ENCODE measurements around the gene GRAMD2B. TPM values are rescaled to one million over a fixed set of nuclear protein-coding genes. Genes with fewer than 3 reads are reported as not detected.

GRAMD2B gene
- total and polyA plus RNA-seq, 2 of the 8 experiments (the other 6 are each of a cell fraction or from before 2014, with no cell fraction given), result 6.4 to 9.4 TPM

DNA sequence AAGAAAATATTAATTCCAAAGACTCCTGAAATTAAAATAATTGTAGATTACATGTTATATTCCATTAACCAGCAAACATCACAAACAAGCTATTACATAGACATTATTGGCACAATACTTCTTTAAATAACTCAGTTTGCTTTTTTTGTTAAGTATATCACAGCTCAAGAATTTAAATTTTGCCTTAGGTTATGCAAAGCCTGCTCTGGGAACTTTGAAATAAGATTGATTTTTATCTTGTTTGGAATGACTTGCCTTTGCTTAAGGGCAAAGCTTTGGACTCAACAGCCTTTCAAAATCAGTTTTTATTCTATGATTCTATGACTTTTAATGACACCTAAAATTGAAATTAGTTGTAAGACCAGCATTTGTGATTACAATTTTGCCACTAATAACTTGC, 93.6 kb downstream of the GRAMD2B start:
- Histone ChIP-seq H3K27ac (ENCODE audit: low read depth, low read length) (no peak overlapping the region), H2AK5ac (ENCODE audit: low read depth, low read length) (no peak overlapping the region), H3K4me3 (ENCODE audit: extremely low read depth in 1 of 4, insufficient read depth in 2 of 4, low read depth in 3 of 4, low read length in 4 of 4) (no peak overlapping the region), H3K79me1 (ENCODE audit: low read depth, low read length) (no peaks in the 10 kb centered on the region), H3K56ac (replicated peaks; ENCODE audit: insufficient read length, low read depth, low read length) (no peak overlapping the region), H2BK12ac (ENCODE audit: low read depth, low read length) (no peak overlapping the region), H2BK120ac (replicated peaks; ENCODE audit: low read depth, low read length) (no peak overlapping the region), H3K18ac (ENCODE audit: extremely low read depth, low read length) (no peak overlapping the region), H3K9me3 (ENCODE audit: insufficient read depth in 2 of 2, low read depth in 1 of 2, low read length in 1 of 2) (no peaks in the 10 kb centered on the region), H3K4ac (replicated peaks; ENCODE audit: insufficient read length, low read depth, low read length) (no peak overlapping the region), H3K4me2 (ENCODE audit: insufficient read depth in 1 of 2, low read depth in 2 of 2, low read length in 2 of 2) (no peak overlapping the region), H3K23ac (ENCODE audit: insufficient read length) (no peak overlapping the region), H3K9ac (replicated peaks in 1 of 4; ENCODE audit: extremely low read depth in 1 of 4, low read depth in 3 of 4, low read length in 3 of 4) (no peak overlapping the region), H3K23me2 (ENCODE audit: low read depth, low read length) (no peaks in the 10 kb centered on the region), H3K36me3 (ENCODE audit: control insufficient read depth in 2 of 4, insufficient read depth in 4 of 4, low read length in 3 of 4) (no peaks in the 10 kb centered on the region), H2BK5ac (ENCODE audit: low read depth, low read length) (no peak overlapping the region), H4K91ac (replicated peaks; ENCODE audit: insufficient read length, low read length) (no peak overlapping the region), H3K4me1 (replicated peaks in 1 of 4; ENCODE audit: control insufficient read depth in 3 of 4, insufficient read depth in 4 of 4, low read length in 3 of 4) (peaks cover 0 to 3% (median under 1%) of the 10 kb centered on the region in 4 experiments; a peak in 3 of 7 replicates), H2BK20ac (ENCODE audit: low read length) (no peak overlapping the region), H4K20me1 (replicated peaks in 1 of 2; ENCODE audit: control insufficient read depth in 1 of 2, insufficient read depth in 2 of 2, low read length in 2 of 2) (no peaks in the 10 kb centered on the region), H2AFZ (ENCODE audit: low read length) (no peak overlapping the region), H2BK15ac (ENCODE audit: low read length) (no peak overlapping the region), H3K79me2 (ENCODE audit: control insufficient read depth in 1 of 2, insufficient read depth in 2 of 2, low read length in 2 of 2) (no peaks in the 10 kb centered on the region), H3K14ac (ENCODE audit: insufficient read length) (no peak overlapping the region), H3K27me3 (replicated peaks in 1 of 4; ENCODE audit: control insufficient read depth in 3 of 4, extremely low read depth in 1 of 4, insufficient read depth in 3 of 4, low read length in 3 of 4) (no peaks in the 10 kb centered on the region), H4K8ac (ENCODE audit: extremely low read depth, insufficient read depth, low read length) (no peak overlapping the region), H4K5ac (ENCODE audit: insufficient read length, low read depth, low read length) (no peak overlapping the region)
- DNase-seq (ENCODE audit: low read depth in 1 of 2, low spot score in 2 of 2) (no peak), FAIRE-seq (no peak)
- POLR2A ChIA-PET (ENCODE audit: partially characterized antibody), result no interaction called here
- no peak for TF ChIP-seq CHD2 (IDR thresholded peaks at IDR 0.05; ENCODE audit: low read length)
- TF ChIP-seq CHD1 (IDR thresholded peaks at IDR 0.05; ENCODE audit: low read depth, low read length), result no peak
- no peak for TF ChIP-seq POLR2A (IDR thresholded peaks at IDR 0.05; ENCODE audit: control extremely low read depth in 1 of 2, low read depth in 2 of 2, low read length in 2 of 2)
- no peak for TF ChIP-seq GABPA (IDR thresholded peaks at IDR 0.05; ENCODE audit: borderline replicate concordance, insufficient read depth, low read length)
- TF ChIP-seq BRCA1 (IDR thresholded peaks at IDR 0.05; ENCODE audit: low read depth, low read length), result no peak
- TF ChIP-seq TEAD4 (IDR thresholded peaks at IDR 0.05; ENCODE audit: low read depth, low read length), result no peak
- no peak for TF ChIP-seq CBX8 (IDR thresholded peaks at IDR 0.05; ENCODE audit: borderline replicate concordance, low read depth, low read length)
- no peak for TF ChIP-seq KDM5A (IDR thresholded peaks at IDR 0.05; ENCODE audit: low read length)
- TF ChIP-seq BCL11A (IDR thresholded peaks at IDR 0.05; ENCODE audit: low read depth in 2 of 2, low read length in 2 of 2), result no peak
- no peak for TF ChIP-seq FOSL1 (IDR thresholded peaks at IDR 0.05; ENCODE audit: insufficient read depth, low read depth, low read length)
- no peak for TF ChIP-seq RAD21 (IDR thresholded peaks at IDR 0.05 in 1 of 2, conservative IDR thresholded peaks at IDR 0.05 in 1 of 2; ENCODE audit: low read depth in 2 of 2, low read length in 2 of 2)
- TF ChIP-seq, protein P1, sequence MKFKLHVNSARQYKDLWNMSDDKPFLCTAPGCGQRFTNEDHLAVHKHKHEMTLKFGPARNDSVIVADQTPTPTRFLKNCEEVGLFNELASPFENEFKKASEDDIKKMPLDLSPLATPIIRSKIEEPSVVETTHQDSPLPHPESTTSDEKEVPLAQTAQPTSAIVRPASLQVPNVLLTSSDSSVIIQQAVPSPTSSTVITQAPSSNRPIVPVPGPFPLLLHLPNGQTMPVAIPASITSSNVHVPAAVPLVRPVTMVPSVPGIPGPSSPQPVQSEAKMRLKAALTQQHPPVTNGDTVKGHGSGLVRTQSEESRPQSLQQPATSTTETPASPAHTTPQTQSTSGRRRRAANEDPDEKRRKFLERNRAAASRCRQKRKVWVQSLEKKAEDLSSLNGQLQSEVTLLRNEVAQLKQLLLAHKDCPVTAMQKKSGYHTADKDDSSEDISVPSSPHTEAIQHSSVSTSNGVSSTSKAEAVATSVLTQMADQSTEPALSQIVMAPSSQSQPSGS (IDR thresholded peaks at IDR 0.05; ENCODE audit: low read length), result no peak
- TF ChIP-seq KDM1A (IDR thresholded peaks at IDR 0.05; ENCODE audit: borderline replicate concordance, low read length), result no peak
- CTCF ChIA-PET (ENCODE audit: partially characterized antibody), result interaction anchor here (0.8 to 11.4 kb wide), 6 partner anchors 10 to 166 kb away, joined by 3 to 87 read pairs (median 3); no protein-coding TSS in a partner anchor

Measured in H1 (cell line).